Measurements from ENCODE around the gene SRPK2. TPM values are rescaled to one million over a fixed set of nuclear protein-coding genes. Genes with fewer than 3 reads are reported as not detected.

SRPK2 gene
- total RNA-seq, 1 donor from 2014 or later: 47.1 TPM

GRCh38 chr7:105289704-105290103 lies 99.0 kb downstream of the SRPK2 start:
- intact Hi-C loops (cut with DNase I): no loop called here

GRCh38 chr7:105286441-105286840 lies 102.3 kb downstream of the SRPK2 start:
- Histone ChIP-seq H3K9me3 (no peaks in the 10 kb centered on the region), H3K36me3 (no peaks in the 10 kb centered on the region), H3K27ac (no peak overlapping the region), H3K4me3 (no peak overlapping the region), H3K4me1 (no peaks in the 10 kb centered on the region), H3K27me3 (no peaks in the 10 kb centered on the region)
- TF ChIP-seq POLR2A (IDR thresholded peaks at IDR 0.05): no peak
- no peak for TF ChIP-seq POLR2AphosphoS5 (IDR thresholded peaks at IDR 0.05; ENCODE audit: insufficient read depth in 1 of 2, low read depth in 1 of 2)
- TF ChIP-seq CTCF (IDR thresholded peaks at IDR 0.05): no peak
- DNase-seq (ENCODE audit: extremely low spot score in 2 of 2): no peak
- intact Hi-C loops (cut with DNase I): no loop called here

More at GRCh38 chr7:105289704-105290103, 99.0 kb downstream of the SRPK2 start:
- Histone ChIP-seq H3K36me3 (no peaks in the 10 kb centered on the region), H3K4me1 (no peaks in the 10 kb centered on the region), H3K27me3 (no peaks in the 10 kb centered on the region), H3K4me3 (no peak overlapping the region), H3K9me3 (no peaks in the 10 kb centered on the region), H3K27ac (no peak overlapping the region)
- TF ChIP-seq POLR2AphosphoS5 (IDR thresholded peaks at IDR 0.05; ENCODE audit: insufficient read depth in 1 of 2, low read depth in 1 of 2): no peak
- TF ChIP-seq POLR2A (IDR thresholded peaks at IDR 0.05): no peak
- no peak for TF ChIP-seq CTCF (IDR thresholded peaks at IDR 0.05)
- DNase-seq (ENCODE audit: extremely low spot score in 2 of 2): no peak

GRCh38 chr7:105285118-105285874 lies 103.4 kb downstream of the SRPK2 start:
- Histone ChIP-seq H3K4me1 (no peaks in the 10 kb centered on the region), H3K36me3 (no peaks in the 10 kb centered on the region), H3K27me3 (no peaks in the 10 kb centered on the region), H3K9me3 (no peaks in the 10 kb centered on the region), H3K27ac (no peak overlapping the region), H3K4me3 (no peak overlapping the region)
- TF ChIP-seq POLR2A (IDR thresholded peaks at IDR 0.05) (no peak), CTCF (IDR thresholded peaks at IDR 0.05) (no peak), POLR2AphosphoS5 (IDR thresholded peaks at IDR 0.05; ENCODE audit: insufficient read depth in 1 of 2, low read depth in 1 of 2) (no peak)
- DNase-seq (ENCODE audit: extremely low spot score in 2 of 2): no peak
- intact Hi-C loops (cut with DNase I): no loop called here

- no peak for TF ChIP-seq POLR2AphosphoS5 (IDR thresholded peaks at IDR 0.05; ENCODE audit: insufficient read depth in 1 of 2, low read depth in 1 of 2)
- no peak for TF ChIP-seq CTCF (IDR thresholded peaks at IDR 0.05)
- H3K4me1 ChIP-seq: no peaks in the 10 kb centered on the region
Measured at GRCh38 chr7:105284014-105284413, 104.7 kb downstream of the SRPK2 start.

GRCh38 chr7:105281966-105282365 lies 106.8 kb downstream of the SRPK2 start:
- Histone ChIP-seq H3K27me3 (no peaks in the 10 kb centered on the region), H3K4me3 (no peak overlapping the region), H3K36me3 (no peaks in the 10 kb centered on the region), H3K4me1 (no peaks in the 10 kb centered on the region), H3K9me3 (no peaks in the 10 kb centered on the region), H3K27ac (no peak overlapping the region)
- no peak for DNase-seq (ENCODE audit: extremely low spot score in 2 of 2)
- TF ChIP-seq POLR2AphosphoS5 (IDR thresholded peaks at IDR 0.05; ENCODE audit: insufficient read depth in 1 of 2, low read depth in 1 of 2): no peak
- no peak for TF ChIP-seq CTCF (IDR thresholded peaks at IDR 0.05)
- no peak for TF ChIP-seq POLR2A (IDR thresholded peaks at IDR 0.05)
- intact Hi-C loops (cut with DNase I): no loop called here

More at GRCh38 chr7:105284014-105284413, 104.7 kb downstream of the SRPK2 start:
- intact Hi-C loops (cut with DNase I): no loop called here
- Histone ChIP-seq H3K27me3 (no peaks in the 10 kb centered on the region), H3K36me3 (no peaks in the 10 kb centered on the region), H3K27ac (no peak overlapping the region), H3K4me3 (no peak overlapping the region), H3K9me3 (no peaks in the 10 kb centered on the region)
- DNase-seq (ENCODE audit: extremely low spot score in 2 of 2): no peak
